ENCODE measurements around the gene MCIDAS. TPM values are rescaled to one million over a fixed set of nuclear protein-coding genes. Genes with fewer than 3 reads are reported as not detected.

MCIDAS gene
- total and polyA plus RNA-seq, 12 donors, result not detected

GRCh38 chr5:55232985-55233928 lies 6.1 kb upstream of the MCIDAS start, which contains the start of gene CCNO:
Gene CCNO, minus strand, starts transcription at chr5:55233608. Its CDS starts 85 bp downstream, at chr5:55233523.
- Histone ChIP-seq H3K9me3 (replicated peaks in 1 of 3) (no peaks in the 10 kb centered on the region), H3K27me3 (peaks cover 41% of the 10 kb centered on the region), H3K27ac (peak within 1 kb of the TSS in 1 of 5 donors; percentile 26), H3K4me1 (replicated peaks in 1 of 2) (peaks cover 18 to 32% of the 10 kb centered on the region in 2 donors), H3K36me3 (replicated peaks in 1 of 2) (no peaks in the 10 kb centered on the region), H3K4me3 (peak within 1 kb of the TSS in 3 of 4 donors; percentile 0 to 74 (median 27))
- TF ChIP-seq CTCF (IDR thresholded peaks at IDR 0.05) (no peak), POLR2A (IDR thresholded peaks at IDR 0.05) (no peak)
- intact Hi-C loops (cut with DNase I), result no loop called here
- peak; percentile 75 to 81 (median 78) for DNase-seq
- whole genome bisulfite sequencing, 4 donors, result 0 to 1% (median 1%) methylated on average over 23 to 106 of the region's 106 CpGs

- WGBS, 4 donors, result 1 to 3% (median 2%) methylated on average over 30 to 45 of the region's 45 CpGs
- Histone ChIP-seq H3K36me3 (replicated peaks in 1 of 2) (no peaks in the 10 kb centered on the region), H3K27me3 (peaks cover 50% of the 10 kb centered on the region), H3K9me3 (replicated peaks in 1 of 3) (no peaks in the 10 kb centered on the region), H3K4me1 (replicated peaks in 1 of 2) (peaks cover 19 to 36% of the 10 kb centered on the region in 2 donors), H3K4me3 (peak overlapping the region in 3 of 4 donors; percentile 0 to 74 (median 27)), H3K27ac (no peak overlapping the region)
- intact Hi-C loops (cut with DNase I), result no loop called here
- TF ChIP-seq POLR2A (IDR thresholded peaks at IDR 0.05), result no peak
- TF ChIP-seq CTCF (IDR thresholded peaks at IDR 0.05), result no peak
- DNase-seq, result peak in 2 of 7 donors; percentile 29 to 30
These were observed 5.3 kb upstream of the MCIDAS start for GRCh38 chr5:55232271-55232984.

GRCh38 chr5:55231919-55232270 lies 4.8 kb upstream of the MCIDAS start:
- 6 to 12% (median 8%) methylated on average over 8 to 11 of the region's 11 CpGs for WGBS, 4 donors
- H3K27me3 ChIP-seq, result peaks cover 55% of the 10 kb centered on the region
- no peaks in the 10 kb centered on the region for H3K36me3 ChIP-seq (replicated peaks in 1 of 2)
- intact Hi-C loops (cut with DNase I), result no loop called here
- peaks cover 25 to 41% of the 10 kb centered on the region in 2 donors for H3K4me1 ChIP-seq (replicated peaks in 1 of 2)
- no peaks in the 10 kb centered on the region for H3K9me3 ChIP-seq (replicated peaks in 1 of 3)
- no peak for TF ChIP-seq POLR2A (IDR thresholded peaks at IDR 0.05)
- H3K4me3 ChIP-seq, result peak overlapping the region in 1 of 4 donors; percentile 74
- H3K27ac ChIP-seq, result no peak overlapping the region
- no peak for DNase-seq

- no peak for TF ChIP-seq POLR2A (IDR thresholded peaks at IDR 0.05)
- no peak for TF ChIP-seq CTCF (IDR thresholded peaks at IDR 0.05)
- intact Hi-C loops (cut with DNase I), result no loop called here
These were observed 4.2 kb upstream of the MCIDAS start for GRCh38 chr5:55231029-55231918.

More at GRCh38 chr5:55231029-55231918, 4.2 kb upstream of the MCIDAS start:
- Histone ChIP-seq H3K9me3 (replicated peaks in 1 of 3) (no peaks in the 10 kb centered on the region), H3K27me3 (peaks cover 61% of the 10 kb centered on the region), H3K36me3 (replicated peaks in 1 of 2) (no peaks in the 10 kb centered on the region), H3K4me1 (replicated peaks in 1 of 2) (peaks cover 31 to 47% of the 10 kb centered on the region in 2 donors), H3K4me3 (no peak overlapping the region), H3K27ac (no peak overlapping the region)
- DNase-seq, result no peak
- 14 to 38% (median 15%) methylated on average over 8 to 48 of the region's 48 CpGs for WGBS, 4 donors

All from adrenal gland (tissue), 12 donors.